ENCODE measurements around the gene CERS6. TPM values are rescaled to one million over a fixed set of nuclear protein-coding genes. Genes with fewer than 3 reads are reported as not detected.

Gene CERS6
- total and polyA plus RNA-seq, 10 of the 15 experiments (the other 5 are each of a cell fraction or from before 2014, with no cell fraction given): 1.3 to 20.4 (median 14.1) TPM

DNA sequence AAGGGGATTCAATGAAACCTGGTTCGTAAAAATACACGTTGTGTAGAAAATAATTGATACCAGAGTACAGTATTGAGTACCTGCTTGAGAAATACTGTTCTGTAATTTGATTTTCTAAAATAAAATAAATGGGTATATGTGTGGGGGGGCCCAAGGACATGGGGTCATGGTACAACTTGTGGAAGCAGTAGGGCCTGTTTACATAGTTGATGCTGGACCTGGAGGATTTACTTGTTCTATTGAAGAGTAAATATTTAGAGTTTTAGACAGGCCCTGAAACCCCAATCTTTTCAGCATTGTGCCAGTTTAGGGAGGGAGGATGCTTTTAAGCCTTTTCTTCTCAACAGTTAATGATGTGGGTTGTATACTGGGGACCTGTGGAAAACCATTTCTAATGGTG lies 11.7 kb downstream of the CERS6 start:
- in situ Hi-C loops (cut with MboI): no loop called here
- TF ChIP-seq MEF2B (IDR thresholded peaks at IDR 0.05; ENCODE audit: partially characterized antibody, poor library complexity, severe bottlenecking) (no peak), CBX3 (IDR thresholded peaks at IDR 0.05; ENCODE audit: borderline replicate concordance, low read depth) (no peak), TAF1 (IDR thresholded peaks at IDR 0.05; ENCODE audit: borderline replicate concordance, low read depth, low read length) (no peak), ETV6 (conservative IDR thresholded peaks at IDR 0.05 in 1 of 2, IDR thresholded peaks at IDR 0.05 in 1 of 2; ENCODE audit: borderline replicate concordance in 1 of 2, low read depth in 1 of 2) (no peak), BRCA1 (IDR thresholded peaks at IDR 0.05; ENCODE audit: low read depth, low read length) (no peak), HDGF (IDR thresholded peaks at IDR 0.05) (no peak)
- Histone ChIP-seq H2AFZ (ENCODE audit: control insufficient read depth, low read depth, low read length) (no peak overlapping the region), H3K9me3 (replicated peaks; ENCODE audit: control insufficient read depth, insufficient read depth, low read length) (no peaks in the 10 kb centered on the region; the same call in 2 of the 3 replicates), H3K4me2 (ENCODE audit: control insufficient read depth, insufficient read depth) (0 out of 2 replicates have a peak overlapping the region, but pooled peaks have one; percentile 61), H3K4me1 (ENCODE audit: control insufficient read depth, insufficient read depth, low read length) (peaks cover 59% of the 10 kb centered on the region), H3K9ac (ENCODE audit: control insufficient read depth, insufficient read depth, low read length) (no peak overlapping the region), H3K4me3 (no peak overlapping the region; the same call in 1 of the 2 replicates), H4K20me1 (ENCODE audit: control insufficient read depth, insufficient read depth) (no peaks in the 10 kb centered on the region), H3K27me3 (replicated peaks in 1 of 2; ENCODE audit: control insufficient read depth in 2 of 2, insufficient read depth in 2 of 2, low read length in 1 of 2) (no peaks in the 10 kb centered on the region), H3K79me2 (ENCODE audit: control insufficient read depth, insufficient read depth, low read length) (peaks cover 100% of the 10 kb centered on the region), H3K36me3 (ENCODE audit: control insufficient read depth in 2 of 2, insufficient read depth in 2 of 2, low read length in 1 of 2) (no peaks in the 10 kb centered on the region; a peak in 1 of 4 replicates), H3K27ac (ENCODE audit: control insufficient read depth, insufficient read depth) (peak overlapping the region; percentile 71; the same call in 1 of the 2 replicates)
- POLR2A ChIA-PET: no interaction called here
- CTCF ChIA-PET: no interaction called here
- SMC1A ChIA-PET (ENCODE audit: uncharacterized antibody, unreplicated experiment): interaction anchor here (0.7 to 1.4 kb wide), 3 partner anchors 10 to 57 kb away, joined by 3 to 5 read pairs (median 3); no protein-coding TSS in a partner anchor
- intact Hi-C loops (cut with micrococcal nuclease; ENCODE audit: unreplicated experiment): loop anchor here (5.0 kb wide), 1 partner anchor 245 kb away; no protein-coding TSS in a partner anchor
- DNase-seq (ENCODE audit: low read depth, low spot score) (no peak), FAIRE-seq (no peak), ATAC-seq (no peak)
- RAD21 ChIA-PET (ENCODE audit: unreplicated experiment): interaction anchor here (1.2 to 3.7 kb wide), 2 partner anchors 10 to 22 kb away, joined by 3 to 17 read pairs; no protein-coding TSS in a partner anchor
- BruUV-seq (replicated peaks): no TSS peak
- 94% methylated on average over 2 of the region's 2 CpGs for WGBS (ENCODE audit: insufficient coverage, insufficient replicate concordance, low lambda C conversion rate, missing lambda C conversion rate)

DNA sequence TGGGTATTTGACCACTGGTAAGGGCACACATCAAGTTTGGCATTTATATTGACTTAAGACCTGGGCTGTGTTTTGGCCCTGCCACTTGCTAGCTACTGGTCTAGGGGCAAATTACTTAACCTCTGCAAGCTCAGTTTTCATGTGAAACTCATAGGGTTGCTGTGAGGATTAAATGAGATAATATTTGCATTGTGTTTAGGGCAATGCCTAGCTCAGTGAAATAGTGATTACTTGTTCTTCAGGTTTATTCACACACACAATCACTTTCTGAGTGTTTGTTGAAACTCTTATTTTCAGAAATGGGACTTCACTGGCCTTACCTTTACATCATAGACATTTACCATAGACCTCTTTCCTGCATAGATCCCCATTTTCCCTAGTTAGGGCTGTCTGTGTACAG lies 12.3 kb downstream of the CERS6 start:
- ChIA-PET RAD21 (ENCODE audit: unreplicated experiment) (interaction anchor here (1.2 to 3.7 kb wide), 2 partner anchors 11 to 22 kb away, joined by 3 to 17 read pairs; no protein-coding TSS in a partner anchor), POLR2A (no interaction called here), SMC1A (ENCODE audit: uncharacterized antibody, unreplicated experiment) (interaction anchor here (1.2 to 1.4 kb wide), 4 partner anchors 14 to 56 kb away, joined by 3 to 11 read pairs (median 4); no protein-coding TSS in a partner anchor), CTCF (no interaction called here)
- peak; percentile 8 for ATAC-seq
- Histone ChIP-seq H4K20me1 (ENCODE audit: control insufficient read depth, insufficient read depth) (no peaks in the 10 kb centered on the region), H3K36me3 (ENCODE audit: control insufficient read depth in 2 of 2, insufficient read depth in 2 of 2, low read length in 1 of 2) (no peaks in the 10 kb centered on the region; a peak in 1 of 4 replicates), H3K4me2 (ENCODE audit: control insufficient read depth, insufficient read depth) (peak overlapping the region; percentile 61), H3K27ac (ENCODE audit: control insufficient read depth, insufficient read depth) (peak overlapping the region; percentile 71), H2AFZ (ENCODE audit: control insufficient read depth, low read depth, low read length) (no peak overlapping the region), H3K9ac (ENCODE audit: control insufficient read depth, insufficient read depth, low read length) (no peak overlapping the region), H3K4me3 (no peak overlapping the region; the same call in 1 of the 2 replicates), H3K9me3 (replicated peaks; ENCODE audit: control insufficient read depth, insufficient read depth, low read length) (peaks cover 1% of the 10 kb centered on the region; the same call in 2 of the 3 replicates), H3K79me2 (ENCODE audit: control insufficient read depth, insufficient read depth, low read length) (peaks cover 100% of the 10 kb centered on the region), H3K4me1 (ENCODE audit: control insufficient read depth, insufficient read depth, low read length) (peaks cover 59% of the 10 kb centered on the region), H3K27me3 (replicated peaks in 1 of 2; ENCODE audit: control insufficient read depth in 2 of 2, insufficient read depth in 2 of 2, low read length in 1 of 2) (no peaks in the 10 kb centered on the region)
- no peak for FAIRE-seq
- in situ Hi-C loops (cut with MboI) (no loop called here), intact Hi-C loops (cut with micrococcal nuclease; ENCODE audit: unreplicated experiment) (loop anchor here (5.0 kb wide), 1 partner anchor 244 kb away; no protein-coding TSS in a partner anchor)
- DNase-seq (ENCODE audit: low read depth, low spot score): no peak
- BruUV-seq (replicated peaks): no TSS peak
- no peak for TF ChIP-seq CBX3 (IDR thresholded peaks at IDR 0.05; ENCODE audit: borderline replicate concordance, low read depth)
- TF ChIP-seq CBX5 (IDR thresholded peaks at IDR 0.05; ENCODE audit: low read depth): no peak
- TF ChIP-seq PML (IDR thresholded peaks at IDR 0.05; ENCODE audit: low read length): no peak
- TF ChIP-seq POLR2A (IDR thresholded peaks at IDR 0.05; ENCODE audit: low read depth, low read length): no peak
- no peak for TF ChIP-seq KLF5 (IDR thresholded peaks at IDR 0.05; ENCODE audit: partially characterized antibody)
- no peak for TF ChIP-seq EED (IDR thresholded peaks at IDR 0.05; ENCODE audit: low read depth)
- TF ChIP-seq TCF7 (IDR thresholded peaks at IDR 0.05; ENCODE audit: borderline replicate concordance): no peak
- no peak for TF ChIP-seq MXI1 (IDR thresholded peaks at IDR 0.05; ENCODE audit: low read depth, low read length)
- TF ChIP-seq TCF12 (IDR thresholded peaks at IDR 0.05; ENCODE audit: low read depth, low read length): no peak
- TF ChIP-seq, protein P1, sequence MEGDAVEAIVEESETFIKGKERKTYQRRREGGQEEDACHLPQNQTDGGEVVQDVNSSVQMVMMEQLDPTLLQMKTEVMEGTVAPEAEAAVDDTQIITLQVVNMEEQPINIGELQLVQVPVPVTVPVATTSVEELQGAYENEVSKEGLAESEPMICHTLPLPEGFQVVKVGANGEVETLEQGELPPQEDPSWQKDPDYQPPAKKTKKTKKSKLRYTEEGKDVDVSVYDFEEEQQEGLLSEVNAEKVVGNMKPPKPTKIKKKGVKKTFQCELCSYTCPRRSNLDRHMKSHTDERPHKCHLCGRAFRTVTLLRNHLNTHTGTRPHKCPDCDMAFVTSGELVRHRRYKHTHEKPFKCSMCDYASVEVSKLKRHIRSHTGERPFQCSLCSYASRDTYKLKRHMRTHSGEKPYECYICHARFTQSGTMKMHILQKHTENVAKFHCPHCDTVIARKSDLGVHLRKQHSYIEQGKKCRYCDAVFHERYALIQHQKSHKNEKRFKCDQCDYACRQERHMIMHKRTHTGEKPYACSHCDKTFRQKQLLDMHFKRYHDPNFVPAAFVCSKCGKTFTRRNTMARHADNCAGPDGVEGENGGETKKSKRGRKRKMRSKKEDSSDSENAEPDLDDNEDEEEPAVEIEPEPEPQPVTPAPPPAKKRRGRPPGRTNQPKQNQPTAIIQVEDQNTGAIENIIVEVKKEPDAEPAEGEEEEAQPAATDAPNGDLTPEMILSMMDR (IDR thresholded peaks at IDR 0.05 in 2 of 3, conservative IDR thresholded peaks at IDR 0.05 in 1 of 3; ENCODE audit: control insufficient read depth in 2 of 3, extremely low read depth in 1 of 3, insufficient read depth in 1 of 3, low read depth in 3 of 3, low read length in 3 of 3): no peak
- TF ChIP-seq TBL1XR1 (IDR thresholded peaks at IDR 0.05; ENCODE audit: low read depth, low read length): no peak
- no peak for TF ChIP-seq STAT1 (conservative IDR thresholded peaks at IDR 0.05)

All from GM12878 (cell line).